MCF 10A (cell line): ENCODE results near the gene SEZ6L. TPM values are rescaled to one million over a fixed set of nuclear protein-coding genes. Genes with fewer than 3 reads are reported as not detected.

Experiments used
- BruUV-seq: library from RNA; stranded (reverse); fragments of 400-500 nt; replicated peaks from 2 replicates; lab custom pipeline; 2021; lab: Mats Ljungman, UMichigan
- CTCF ChIA-PET: fragments of 300-600 bp; sonication (Branson Sonifier 250); formaldehyde crosslinking; extraction: SDS; loops from one replicate; lab custom pipeline; 2021; ENCODE audit warnings: antibody characterized with exemption, inconsistent platforms; lab: Yijun Ruan, JAX
- POLR2A ChIA-PET: fragments of 300-600, 350-650 bp; sonication (Branson Sonifier 250); formaldehyde crosslinking; extraction: SDS; loops from one replicate; lab custom pipeline; 2020; ENCODE audit warnings: antibody characterized with exemption, inconsistent platforms; lab: Yijun Ruan, JAX
- DNase-seq: peaks from one replicate; pipeline ENCODE4 v3.0.0-alpha.2; 2018; ENCODE audit not compliant: unreplicated experiment
- H3K27ac Mint-ChIP-seq: one replicate; pipeline ENCODE4 v1.8.0; 2022; ENCODE audit warnings: mild to moderate bottlenecking, low read depth, mixed read lengths; ENCODE audit not compliant: unreplicated experiment
- H3K27me3 Mint-ChIP-seq: one replicate; pipeline ENCODE4 v1.8.0; 2022; ENCODE audit warnings: mixed read lengths; ENCODE audit not compliant: insufficient read depth, unreplicated experiment
- H3K36me3 Mint-ChIP-seq: one replicate; pipeline ENCODE4 v1.8.0; 2022; ENCODE audit warnings: mild to moderate bottlenecking, moderate library complexity, mixed read lengths; ENCODE audit not compliant: insufficient read depth, unreplicated experiment
- H3K4me1 Mint-ChIP-seq: one replicate; pipeline ENCODE4 v1.8.0; 2022; ENCODE audit warnings: mixed read lengths; ENCODE audit not compliant: insufficient read depth, unreplicated experiment
- H3K4me3 Mint-ChIP-seq: one replicate; pipeline ENCODE4 v1.8.0; 2022; ENCODE audit warnings: mild to moderate bottlenecking, moderate library complexity, mixed read lengths; ENCODE audit not compliant: unreplicated experiment
- H3K9me3 Mint-ChIP-seq: one replicate; pipeline ENCODE4 v1.8.0; 2022; ENCODE audit warnings: mixed read lengths; ENCODE audit not compliant: unreplicated experiment
- CTCF ChIP-seq: fragments of 200-600 bp; IDR thresholded peaks from one replicate; pipeline ENCODE4 v1.8.0; 2022; ENCODE audit warnings: antibody characterized with exemption, mild to moderate bottlenecking; ENCODE audit not compliant: unreplicated experiment
- intact Hi-C: fragments of 100-400 bp; cut with micrococcal nuclease; formaldehyde crosslinking; loops from 2 replicates; pipeline ENCODE4 v1.14.1; 2022
- total RNA-seq: library from RNA; stranded (reverse); gene quantifications from 2 replicates; pipeline ENCODE4 v1.2.3, GENCODE V29; 2022

SEZ6L gene
- total RNA-seq, 1 experiment from 2014 or later, result not detected

GRCh38 chr22:26286091-26286820 is 117.0 kb downstream of the SEZ6L start:
- Mint-ChIP-seq H3K9me3 (no peaks in the 10 kb centered on the region), H3K27ac (no peak overlapping the region), H3K27me3 (peaks cover 47% of the 10 kb centered on the region), H3K4me3 (no peak overlapping the region), H3K36me3 (no peaks in the 10 kb centered on the region), H3K4me1 (no peaks in the 10 kb centered on the region)
- ChIA-PET CTCF (no interaction called here), POLR2A (interaction anchor here (0.6 kb wide), 1 partner anchor 27 kb away, joined by 3 read pairs; no protein-coding TSS in a partner anchor)
- DNase-seq, result no peak
- BruUV-seq, result no TSS peak
- intact Hi-C loops, result no loop called here
- TF ChIP-seq CTCF, result no peak

- H3K27ac Mint-ChIP-seq, result no peak overlapping the region
- no peak for TF ChIP-seq CTCF
- BruUV-seq, result no TSS peak
- no peaks in the 10 kb centered on the region for H3K9me3 Mint-ChIP-seq
- no peak for DNase-seq
- ChIA-PET CTCF (interaction anchor here (0.7 kb wide), 2 partner anchors 44 to 360 kb away, joined by 3 read pairs; no protein-coding TSS in a partner anchor), POLR2A (no interaction called here)
- peaks cover 46% of the 10 kb centered on the region for H3K27me3 Mint-ChIP-seq
- no peaks in the 10 kb centered on the region for H3K4me1 Mint-ChIP-seq
- H3K4me3 Mint-ChIP-seq, result no peak overlapping the region
- intact Hi-C loops, result no loop called here
- H3K36me3 Mint-ChIP-seq, result no peaks in the 10 kb centered on the region
These were observed 118.3 kb downstream of the SEZ6L start for GRCh38 chr22:26287382-26288225.

GRCh38 chr22:26289611-26290101 is 120.4 kb downstream of the SEZ6L start:
- POLR2A ChIA-PET, result no interaction called here
- Mint-ChIP-seq H3K4me3 (no peak overlapping the region), H3K9me3 (no peaks in the 10 kb centered on the region), H3K27ac (no peak overlapping the region), H3K27me3 (peaks cover 46% of the 10 kb centered on the region), H3K36me3 (no peaks in the 10 kb centered on the region), H3K4me1 (no peaks in the 10 kb centered on the region)
- BruUV-seq, result no TSS peak
- no peak for DNase-seq
- CTCF ChIA-PET, result interaction anchor here (0.6 to 1.1 kb wide), 3 partner anchors 42 to 927 kb away, joined by 3 to 4 read pairs (median 3); no protein-coding TSS in a partner anchor
- no peak for TF ChIP-seq CTCF
- intact Hi-C loops, result no loop called here
